ENCODE measurements around the gene PDGFRB. TPM values are rescaled to one million over a fixed set of nuclear protein-coding genes. Genes with fewer than 3 reads are reported as not detected.

The PDGFRB gene
- total and polyA plus RNA-seq, 4 donors: 33.6 to 215 (median 78.3) TPM

DNA sequence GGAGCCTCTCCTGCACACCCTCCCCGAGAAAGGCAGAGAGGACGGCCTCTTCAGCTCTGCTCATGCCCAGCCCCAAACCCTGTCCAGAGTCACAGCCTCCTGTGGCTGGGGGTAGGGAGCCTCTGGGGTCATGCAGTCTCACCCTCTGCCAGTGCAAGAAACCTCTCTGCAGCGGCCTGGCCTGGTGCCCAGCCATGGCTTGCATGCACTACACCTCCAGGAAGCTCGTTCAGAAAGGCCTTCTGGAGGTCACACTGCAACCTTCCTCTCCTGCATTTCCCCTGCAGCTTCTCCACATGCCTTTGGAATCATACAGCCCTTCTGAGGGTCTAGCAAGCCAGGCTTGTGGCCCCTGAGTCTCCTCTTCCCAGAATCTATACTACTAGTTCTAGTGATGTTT is 87.2 kb downstream of the PDGFRB start:
- no peak for ATAC-seq (ENCODE audit: insufficient read depth, low FRiP score)
- peak in 1 of 3 donors; percentile 32 for DNase-seq
- no peaks in the 10 kb centered on the region for H3K9me3 ChIP-seq (ENCODE audit: control insufficient read depth in 4 of 4, insufficient read depth in 3 of 4, low read length in 3 of 4)
- peaks cover 0 to 2% (median 0%) of the 10 kb centered on the region in 3 donors for H3K27me3 ChIP-seq (ENCODE audit: control insufficient read depth in 3 of 3, insufficient read depth in 3 of 3, low read length in 2 of 3)
- TF ChIP-seq, protein P1, sequence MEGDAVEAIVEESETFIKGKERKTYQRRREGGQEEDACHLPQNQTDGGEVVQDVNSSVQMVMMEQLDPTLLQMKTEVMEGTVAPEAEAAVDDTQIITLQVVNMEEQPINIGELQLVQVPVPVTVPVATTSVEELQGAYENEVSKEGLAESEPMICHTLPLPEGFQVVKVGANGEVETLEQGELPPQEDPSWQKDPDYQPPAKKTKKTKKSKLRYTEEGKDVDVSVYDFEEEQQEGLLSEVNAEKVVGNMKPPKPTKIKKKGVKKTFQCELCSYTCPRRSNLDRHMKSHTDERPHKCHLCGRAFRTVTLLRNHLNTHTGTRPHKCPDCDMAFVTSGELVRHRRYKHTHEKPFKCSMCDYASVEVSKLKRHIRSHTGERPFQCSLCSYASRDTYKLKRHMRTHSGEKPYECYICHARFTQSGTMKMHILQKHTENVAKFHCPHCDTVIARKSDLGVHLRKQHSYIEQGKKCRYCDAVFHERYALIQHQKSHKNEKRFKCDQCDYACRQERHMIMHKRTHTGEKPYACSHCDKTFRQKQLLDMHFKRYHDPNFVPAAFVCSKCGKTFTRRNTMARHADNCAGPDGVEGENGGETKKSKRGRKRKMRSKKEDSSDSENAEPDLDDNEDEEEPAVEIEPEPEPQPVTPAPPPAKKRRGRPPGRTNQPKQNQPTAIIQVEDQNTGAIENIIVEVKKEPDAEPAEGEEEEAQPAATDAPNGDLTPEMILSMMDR (IDR thresholded peaks at IDR 0.05; ENCODE audit: control extremely low read depth, extremely low read depth): no peak
- no peak overlapping the region for H3K9ac ChIP-seq (ENCODE audit: insufficient read depth in 1 of 2, low read length in 2 of 2)
- H3K27ac ChIP-seq (ENCODE audit: low read depth in 1 of 2, low read length in 1 of 2): no peak overlapping the region
- 53 to 63% methylated on average over 4 of the region's 4 CpGs for WGBS, 2 donors
- H3K4me1 ChIP-seq (ENCODE audit: control insufficient read depth in 5 of 5, insufficient read depth in 5 of 5, low read length in 5 of 5): peaks cover 0 to 7% (median 0%) of the 10 kb centered on the region in 5 donors
- peaks cover 0 to 1% (median 0%) of the 10 kb centered on the region in 4 donors for H3K36me3 ChIP-seq (ENCODE audit: control insufficient read depth in 4 of 4, insufficient read depth in 4 of 4, low read length in 4 of 4)
- no peak overlapping the region for H3K4me3 ChIP-seq

- TF ChIP-seq, protein P1 (IDR thresholded peaks at IDR 0.05; ENCODE audit: control extremely low read depth, extremely low read depth): no peak
- no peak overlapping the region for H3K9ac ChIP-seq (ENCODE audit: insufficient read depth in 1 of 2, low read length in 2 of 2)
- 92 to 93% methylated on average over 6 of the region's 6 CpGs for WGBS, 2 donors
- H3K4me3 ChIP-seq: no peak overlapping the region
- peaks cover 0 to 1% (median 0%) of the 10 kb centered on the region in 4 donors for H3K36me3 ChIP-seq (ENCODE audit: control insufficient read depth in 4 of 4, insufficient read depth in 4 of 4, low read length in 4 of 4)
- H3K9me3 ChIP-seq (ENCODE audit: control insufficient read depth in 4 of 4, insufficient read depth in 3 of 4, low read length in 3 of 4): no peaks in the 10 kb centered on the region
- H3K4me1 ChIP-seq (ENCODE audit: control insufficient read depth in 5 of 5, insufficient read depth in 5 of 5, low read length in 5 of 5): peaks cover 0 to 7% (median 0%) of the 10 kb centered on the region in 5 donors
- no peak for DNase-seq
- no peak overlapping the region for H3K27ac ChIP-seq (ENCODE audit: low read depth in 1 of 2, low read length in 1 of 2)
- no peak for ATAC-seq (ENCODE audit: insufficient read depth, low FRiP score)
- peaks cover 0 to 2% (median 0%) of the 10 kb centered on the region in 3 donors for H3K27me3 ChIP-seq (ENCODE audit: control insufficient read depth in 3 of 3, insufficient read depth in 3 of 3, low read length in 2 of 3)
Measured at GRCh38 chr5:150068071-150068470, 87.6 kb downstream of the PDGFRB start.

DNA sequence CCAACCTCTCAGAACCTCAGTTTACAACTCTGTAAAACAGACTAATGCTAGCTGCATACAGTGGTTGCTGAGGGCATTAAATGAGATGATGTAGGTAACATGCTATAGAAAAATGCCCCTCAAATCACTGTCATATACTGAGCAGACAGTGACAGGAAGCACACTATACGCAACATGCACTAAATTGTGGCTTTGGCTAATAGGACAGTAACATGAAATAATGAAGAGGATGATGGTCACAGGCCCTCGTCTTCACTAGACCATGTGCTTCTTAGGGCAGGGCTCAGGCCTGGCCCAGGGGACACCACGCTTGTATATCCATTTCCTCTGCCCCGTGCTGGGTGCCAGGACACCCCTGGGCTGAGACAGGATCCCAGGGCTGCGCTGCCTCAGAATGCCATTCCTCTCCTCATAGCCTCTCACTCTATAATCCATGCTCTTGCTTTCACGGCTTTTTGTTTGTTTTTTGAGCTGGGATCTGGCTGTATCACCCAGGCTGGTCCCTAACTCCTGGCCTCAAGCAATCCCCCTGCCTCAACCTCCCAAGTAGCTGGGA is 88.2 kb downstream of the PDGFRB start:
- H3K4me3 ChIP-seq: no peak overlapping the region
- peaks cover 0 to 1% (median 0%) of the 10 kb centered on the region in 4 donors for H3K36me3 ChIP-seq (ENCODE audit: control insufficient read depth in 4 of 4, insufficient read depth in 4 of 4, low read length in 4 of 4)
- H3K27ac ChIP-seq (ENCODE audit: low read depth in 1 of 2, low read length in 1 of 2): no peak overlapping the region
- peaks cover 0 to 7% (median 0%) of the 10 kb centered on the region in 5 donors for H3K4me1 ChIP-seq (ENCODE audit: control insufficient read depth in 5 of 5, insufficient read depth in 5 of 5, low read length in 5 of 5)
- ATAC-seq (ENCODE audit: insufficient read depth, low FRiP score) (no peak), DNase-seq (no peak)
- 73 to 76% methylated on average over 6 of the region's 6 CpGs for WGBS, 2 donors
- no peak overlapping the region for H3K9ac ChIP-seq (ENCODE audit: insufficient read depth in 1 of 2, low read length in 2 of 2)
- no peaks in the 10 kb centered on the region for H3K9me3 ChIP-seq (ENCODE audit: control insufficient read depth in 4 of 4, insufficient read depth in 3 of 4, low read length in 3 of 4)
- TF ChIP-seq, protein P1 (IDR thresholded peaks at IDR 0.05; ENCODE audit: control extremely low read depth, extremely low read depth): no peak
- peaks cover 0 to 2% (median 0%) of the 10 kb centered on the region in 3 donors for H3K27me3 ChIP-seq (ENCODE audit: control insufficient read depth in 3 of 3, insufficient read depth in 3 of 3, low read length in 2 of 3)

Data from lung (tissue), 12 donors.